Measurements from ENCODE around the gene RNF169. TPM values are rescaled to one million over a fixed set of nuclear protein-coding genes. Genes with fewer than 3 reads are reported as not detected.

The RNF169 gene
- polyA plus RNA-seq, 1 experiment = 4.5 TPM

DNA sequence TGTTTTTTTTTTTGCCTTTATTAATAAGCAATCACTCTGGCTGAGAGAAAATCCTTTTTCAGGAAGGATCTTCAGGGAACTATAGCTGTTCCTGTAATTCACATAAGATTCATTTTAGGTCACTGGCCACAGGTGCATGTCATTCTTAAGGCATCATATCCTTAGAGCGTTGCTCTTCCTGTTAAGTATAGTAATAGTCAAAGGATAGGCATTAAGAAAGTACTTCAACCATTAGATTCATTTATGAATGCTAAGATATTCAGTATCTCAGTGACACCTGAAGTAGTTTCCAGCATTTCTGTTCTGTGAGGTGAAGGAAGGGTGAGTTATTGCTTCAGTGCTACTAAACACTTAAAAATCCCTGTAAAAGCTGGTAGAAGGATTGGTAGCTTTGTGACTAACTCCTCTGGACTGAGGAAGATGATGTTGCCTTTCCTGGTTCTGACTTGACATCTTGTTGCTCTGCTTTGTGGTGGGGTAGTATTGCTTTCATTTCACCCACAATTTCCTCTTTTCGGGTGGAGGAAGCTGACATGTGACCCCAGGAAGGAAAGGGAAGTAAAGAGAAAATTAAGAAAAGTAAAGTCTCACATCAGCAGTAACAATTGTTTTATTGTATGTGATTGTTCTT lies 34.7 kb downstream of the RNF169 start:
- POLR2A ChIA-PET = no interaction called here
- Histone ChIP-seq H3K27me3 (ENCODE audit: control insufficient read depth, insufficient read depth, low read length) (no peaks in the 10 kb centered on the region), H3K36me3 (ENCODE audit: control insufficient read depth, insufficient read depth, low read length) (no peaks in the 10 kb centered on the region), H3K4me3 (ENCODE audit: low read depth, low read length) (no peak overlapping the region)
- TF ChIP-seq, protein P1, sequence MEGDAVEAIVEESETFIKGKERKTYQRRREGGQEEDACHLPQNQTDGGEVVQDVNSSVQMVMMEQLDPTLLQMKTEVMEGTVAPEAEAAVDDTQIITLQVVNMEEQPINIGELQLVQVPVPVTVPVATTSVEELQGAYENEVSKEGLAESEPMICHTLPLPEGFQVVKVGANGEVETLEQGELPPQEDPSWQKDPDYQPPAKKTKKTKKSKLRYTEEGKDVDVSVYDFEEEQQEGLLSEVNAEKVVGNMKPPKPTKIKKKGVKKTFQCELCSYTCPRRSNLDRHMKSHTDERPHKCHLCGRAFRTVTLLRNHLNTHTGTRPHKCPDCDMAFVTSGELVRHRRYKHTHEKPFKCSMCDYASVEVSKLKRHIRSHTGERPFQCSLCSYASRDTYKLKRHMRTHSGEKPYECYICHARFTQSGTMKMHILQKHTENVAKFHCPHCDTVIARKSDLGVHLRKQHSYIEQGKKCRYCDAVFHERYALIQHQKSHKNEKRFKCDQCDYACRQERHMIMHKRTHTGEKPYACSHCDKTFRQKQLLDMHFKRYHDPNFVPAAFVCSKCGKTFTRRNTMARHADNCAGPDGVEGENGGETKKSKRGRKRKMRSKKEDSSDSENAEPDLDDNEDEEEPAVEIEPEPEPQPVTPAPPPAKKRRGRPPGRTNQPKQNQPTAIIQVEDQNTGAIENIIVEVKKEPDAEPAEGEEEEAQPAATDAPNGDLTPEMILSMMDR (IDR thresholded peaks at IDR 0.05; ENCODE audit: insufficient read depth, low read depth, low read length) = no peak
- CTCF ChIA-PET = no interaction called here
- DNase-seq (ENCODE audit: low read depth) = peak; percentile 44

DNA sequence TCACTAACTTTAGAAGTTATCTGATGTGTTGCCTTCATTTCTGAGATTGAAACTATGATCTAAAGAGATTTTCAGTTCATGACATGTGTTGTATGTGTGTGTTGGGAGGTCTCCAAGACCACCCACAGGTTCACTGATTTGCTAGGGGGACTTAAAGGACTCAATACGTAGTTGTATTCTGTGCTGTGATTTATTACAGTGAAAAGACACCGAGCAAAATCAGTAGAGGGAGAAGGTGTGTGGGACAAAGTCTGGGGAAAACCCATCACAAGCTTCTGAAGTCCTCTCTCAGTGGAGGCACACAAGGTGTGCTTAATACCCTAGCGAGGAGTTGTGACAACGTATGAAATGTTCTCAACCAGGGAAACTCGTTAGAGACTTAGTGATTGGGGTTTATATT lies 35.6 kb downstream of the RNF169 start:
- H3K4me3 ChIP-seq (ENCODE audit: low read depth, low read length) = no peak overlapping the region
- no peak for DNase-seq (ENCODE audit: low read depth)

DNA sequence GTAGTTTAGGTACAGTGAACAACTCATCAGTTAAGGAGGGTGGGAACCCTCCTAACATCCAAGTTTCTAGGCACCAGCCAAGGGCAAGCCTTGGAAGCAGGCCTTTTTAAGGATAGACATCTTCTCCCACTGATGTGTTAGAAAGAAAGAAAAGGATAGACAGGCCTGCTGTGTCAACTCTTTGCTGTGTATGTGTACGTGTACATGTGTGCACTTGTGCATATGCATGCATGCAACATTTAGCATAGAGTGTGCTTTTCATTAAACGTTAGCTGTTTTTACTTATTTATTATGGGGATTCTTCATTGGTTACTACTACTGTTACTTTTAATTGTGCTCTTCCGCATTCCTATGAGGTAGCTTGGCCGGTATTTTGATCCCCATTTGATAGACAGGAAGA lies 36.1 kb downstream of the RNF169 start:
- Histone ChIP-seq H3K4me3 (ENCODE audit: low read depth, low read length) (no peak overlapping the region), H3K36me3 (ENCODE audit: control insufficient read depth, insufficient read depth, low read length) (no peaks in the 10 kb centered on the region), H3K27me3 (ENCODE audit: control insufficient read depth, insufficient read depth, low read length) (no peaks in the 10 kb centered on the region)
- ChIA-PET CTCF (no interaction called here), POLR2A (no interaction called here)
- TF ChIP-seq, protein P1 (IDR thresholded peaks at IDR 0.05; ENCODE audit: insufficient read depth, low read depth, low read length) = no peak
- DNase-seq (ENCODE audit: low read depth) = no peak

More for the DNA sequence above, 35.6 kb downstream of the RNF169 start:
- TF ChIP-seq, protein P1 (IDR thresholded peaks at IDR 0.05; ENCODE audit: insufficient read depth, low read depth, low read length) = no peak
- ChIA-PET CTCF (no interaction called here), POLR2A (no interaction called here)
- Histone ChIP-seq H3K36me3 (ENCODE audit: control insufficient read depth, insufficient read depth, low read length) (no peaks in the 10 kb centered on the region), H3K27me3 (ENCODE audit: control insufficient read depth, insufficient read depth, low read length) (no peaks in the 10 kb centered on the region)

DNA sequence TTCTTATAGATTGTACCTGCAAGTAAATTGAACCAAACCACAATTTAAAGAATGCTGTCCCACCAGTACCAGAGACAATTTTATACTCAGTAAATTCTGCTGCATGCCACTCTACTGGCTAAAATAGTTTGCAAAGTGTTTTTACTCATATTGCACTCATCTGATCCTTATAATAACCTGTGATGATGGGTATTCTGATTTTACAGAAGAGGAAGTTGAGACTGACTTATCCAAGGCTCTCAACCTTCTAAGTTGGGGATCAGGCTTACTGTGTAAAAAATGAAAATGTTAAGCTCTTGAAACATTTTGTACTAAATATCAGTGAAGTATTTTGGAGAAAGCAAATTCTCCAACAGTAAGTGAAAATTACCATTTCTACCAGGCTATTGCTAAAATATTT lies 37.9 kb downstream of the RNF169 start:
- ChIA-PET CTCF (no interaction called here), POLR2A (no interaction called here)
- H3K4me3 ChIP-seq (ENCODE audit: low read depth, low read length) = no peak overlapping the region
- H3K27me3 ChIP-seq (ENCODE audit: control insufficient read depth, insufficient read depth, low read length) = no peaks in the 10 kb centered on the region
- peaks cover 11% of the 10 kb centered on the region for H3K36me3 ChIP-seq (ENCODE audit: control insufficient read depth, insufficient read depth, low read length)
- no peak for DNase-seq (ENCODE audit: low read depth)
- TF ChIP-seq, protein P1 (IDR thresholded peaks at IDR 0.05; ENCODE audit: insufficient read depth, low read depth, low read length) = no peak

DNA sequence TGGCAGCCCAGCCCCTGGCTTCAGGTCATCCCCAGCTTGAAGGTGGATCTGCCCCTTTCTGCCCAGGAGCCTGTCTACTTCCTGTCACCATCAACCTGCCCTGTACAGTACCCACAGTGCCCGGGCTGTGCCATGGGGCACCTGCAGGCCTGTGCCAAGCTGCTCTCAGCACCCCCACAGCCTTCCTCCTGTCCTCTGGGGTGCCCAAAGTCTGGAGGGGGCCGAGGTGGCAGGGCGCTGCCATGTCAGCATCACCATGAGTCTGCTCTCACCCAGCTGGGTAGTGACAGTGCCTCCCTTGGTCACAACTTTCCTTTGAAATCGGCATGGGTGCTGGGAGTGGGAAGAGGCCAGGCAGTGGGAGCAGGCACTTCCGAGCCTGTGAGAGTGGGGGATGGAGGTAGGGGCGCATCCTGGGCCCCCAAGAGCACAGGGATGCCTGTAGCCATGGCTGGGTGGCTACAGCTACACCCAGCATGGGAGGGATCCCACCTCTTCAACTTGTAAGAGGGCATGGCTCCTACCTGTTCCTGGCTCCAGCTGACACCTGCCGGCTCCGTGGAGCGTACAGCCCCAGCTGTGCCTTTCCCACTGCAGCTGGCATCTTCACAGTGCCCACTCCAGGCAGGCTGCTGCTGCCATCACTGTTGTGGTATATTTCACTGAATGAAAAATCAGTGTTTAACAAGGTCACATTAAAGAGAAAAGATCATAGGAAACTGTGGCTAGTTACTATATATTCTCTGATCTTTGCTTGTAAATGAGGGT lies 42.9 kb downstream of the RNF169 start:
- no peak for DNase-seq (ENCODE audit: low read depth)
- H3K36me3 ChIP-seq (ENCODE audit: control insufficient read depth, insufficient read depth, low read length) = peaks cover 13% of the 10 kb centered on the region
- ChIA-PET POLR2A (no interaction called here), CTCF (interaction anchor here (1.5 kb wide), 1 partner anchor 15 kb away, joined by 3 read pairs; no protein-coding TSS in a partner anchor)
- H3K27me3 ChIP-seq (ENCODE audit: control insufficient read depth, insufficient read depth, low read length) = no peaks in the 10 kb centered on the region
- TF ChIP-seq, protein P1 (IDR thresholded peaks at IDR 0.05; ENCODE audit: insufficient read depth, low read depth, low read length) = no peak
- no peak overlapping the region for H3K4me3 ChIP-seq (ENCODE audit: low read depth, low read length)

Data from BJ (cell line).